BE2C (cell line): ENCODE data around the gene ATP8A2.
"Not testable (repeated sequence)": the region's sequence is repeated elsewhere in the genome, so short reads cannot be mapped to it uniquely, and the experiment has no call there.

Experiments
- DNase-seq: peaks from one replicate; pipeline ENCODE4 v3.0.0-alpha.2; 2020
- H3K27me3 ChIP-seq: fragments of 250-450 bp; sonication (Bioruptor Pico); 2 replicates; pipeline ENCODE4 v1.5.1; 2020; ENCODE audit warnings: mild to moderate bottlenecking
- H3K36me3 ChIP-seq: fragments of 250-450 bp; sonication (Bioruptor Pico); 2 replicates; pipeline ENCODE4 v1.5.1; 2020; ENCODE audit warnings: mild to moderate bottlenecking
- H3K4me1 ChIP-seq: fragments of 250-450 bp; sonication (Bioruptor Pico); 2 replicates; pipeline ENCODE4 v1.5.1; 2020
- H3K4me3 ChIP-seq: 2 replicates; pipeline ENCODE4 v1.5.1; 2011; ENCODE audit warnings: low read depth, low read length
- H3K9me3 ChIP-seq: fragments of 250-450 bp; sonication (Bioruptor Pico); 2 replicates; pipeline ENCODE4 v1.5.1; 2020
- CTCF ChIP-seq: IDR thresholded peaks from 2 replicates; pipeline ENCODE4 v1.5.1; 2012; ENCODE audit warnings: mild to moderate bottlenecking, low read depth, low read length

ATP8A2 gene

DNA sequence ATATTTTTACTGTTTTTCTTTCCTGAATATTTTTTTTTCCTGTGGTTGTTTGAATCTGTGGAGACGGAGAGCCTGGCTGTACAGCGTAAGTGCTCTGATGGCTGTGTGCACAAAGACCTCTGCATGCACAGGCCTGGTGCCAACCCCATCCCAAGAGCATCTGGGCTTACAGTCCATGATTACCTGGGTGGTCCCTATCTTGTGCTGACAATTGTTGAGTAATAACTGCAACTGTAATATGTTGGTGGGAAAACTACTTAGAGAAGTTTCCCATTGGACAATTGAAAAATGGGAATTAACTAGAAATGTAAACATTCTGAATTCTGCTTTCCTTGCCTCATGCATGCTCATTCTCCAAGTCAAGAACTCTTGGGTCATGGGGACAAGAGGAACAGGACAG lies 411.3 kb downstream of the ATP8A2 start:
- DNase-seq: no peak
- Histone ChIP-seq H3K27me3 (no peaks in the 10 kb centered on the region), H3K4me3 (no peak overlapping the region), H3K36me3 (no peaks in the 10 kb centered on the region), H3K9me3 (no peaks in the 10 kb centered on the region), H3K4me1 (no peaks in the 10 kb centered on the region)
- no peak for TF ChIP-seq CTCF

DNA sequence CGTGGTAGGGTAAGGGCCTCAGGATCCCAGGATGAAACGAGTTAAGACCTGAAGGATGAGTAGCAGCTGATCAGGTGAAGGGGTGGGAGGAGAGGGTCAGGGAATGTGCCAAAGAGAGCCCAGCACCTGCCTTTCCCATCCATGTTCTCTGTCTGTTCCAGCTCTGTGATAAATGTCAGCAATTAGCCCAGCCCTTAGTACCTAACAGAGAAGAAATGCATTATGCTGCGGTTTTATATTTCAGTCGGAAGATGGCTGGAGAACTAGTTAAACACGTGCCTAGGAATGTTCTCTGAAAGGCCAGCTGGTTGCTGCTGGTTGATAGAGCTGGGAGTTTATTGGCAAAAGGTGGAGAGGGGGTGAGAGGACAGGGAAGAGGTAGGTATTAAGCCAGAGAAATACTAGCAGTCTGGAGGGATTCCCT lies 411.8 kb downstream of the ATP8A2 start:
- no peak for TF ChIP-seq CTCF
- DNase-seq: no peak

DNA sequence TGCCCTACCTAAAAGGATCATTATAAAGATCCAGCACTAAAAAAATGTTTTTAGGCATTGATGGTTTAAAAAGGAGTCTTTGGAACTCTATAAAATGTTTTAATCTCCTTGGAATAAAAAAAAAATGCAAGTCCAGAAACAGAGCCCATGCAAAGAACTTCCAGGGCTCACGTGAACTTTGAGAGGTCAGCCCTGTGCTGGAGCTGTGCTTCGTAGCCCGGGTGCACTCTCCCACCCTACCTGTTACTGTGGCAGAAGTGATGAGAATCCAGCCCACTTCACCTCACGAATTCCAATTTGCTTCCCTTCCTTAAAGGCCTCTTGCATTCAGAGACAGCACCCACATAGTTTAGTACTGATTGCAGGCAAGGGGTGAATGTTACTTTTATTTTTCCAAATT lies 412.3 kb downstream of the ATP8A2 start:
- TF ChIP-seq CTCF: no peak
- DNase-seq: no peak
- Histone ChIP-seq H3K9me3 (no peaks in the 10 kb centered on the region), H3K4me3 (no peak overlapping the region), H3K36me3 (no peaks in the 10 kb centered on the region), H3K4me1 (no peaks in the 10 kb centered on the region), H3K27me3 (no peaks in the 10 kb centered on the region)

More for the DNA sequence above, 411.8 kb downstream of the ATP8A2 start:
- Histone ChIP-seq H3K4me3 (no peak overlapping the region), H3K4me1 (no peaks in the 10 kb centered on the region), H3K36me3 (no peaks in the 10 kb centered on the region), H3K9me3 (no peaks in the 10 kb centered on the region), H3K27me3 (no peaks in the 10 kb centered on the region)

GRCh38 chr13:25790137-25790536 lies 418.4 kb downstream of the ATP8A2 start:
- not testable (repeated sequence) for H3K9me3 ChIP-seq, H3K27me3 ChIP-seq, DNase-seq

DNA sequence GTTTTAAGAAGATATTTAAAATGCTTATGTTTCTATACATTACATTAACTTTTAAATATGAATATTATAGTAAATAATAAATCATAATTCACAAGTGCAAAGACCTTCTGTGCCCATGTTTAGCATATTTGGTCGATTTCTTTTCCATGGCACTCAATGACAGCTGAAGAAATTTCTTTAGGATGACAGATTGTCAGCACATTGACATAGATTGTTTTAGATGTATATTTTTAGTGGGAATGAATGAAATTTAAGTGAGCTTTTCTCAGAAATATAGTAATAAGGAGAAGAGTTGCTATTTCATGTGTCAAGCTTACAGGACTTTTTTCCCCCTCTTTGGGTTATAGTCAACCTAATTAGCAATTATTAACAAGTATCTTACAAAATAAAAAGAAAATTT lies 423.5 kb downstream of the ATP8A2 start:
- Histone ChIP-seq H3K4me3 (no peak overlapping the region), H3K9me3 (no peaks in the 10 kb centered on the region), H3K4me1 (no peaks in the 10 kb centered on the region), H3K27me3 (no peaks in the 10 kb centered on the region), H3K36me3 (no peaks in the 10 kb centered on the region)
- DNase-seq: no peak
- TF ChIP-seq CTCF: no peak

More at GRCh38 chr13:25790137-25790536, 418.4 kb downstream of the ATP8A2 start:
- H3K36me3 ChIP-seq, H3K4me1 ChIP-seq, H3K4me3 ChIP-seq: not testable (repeated sequence)

DNA sequence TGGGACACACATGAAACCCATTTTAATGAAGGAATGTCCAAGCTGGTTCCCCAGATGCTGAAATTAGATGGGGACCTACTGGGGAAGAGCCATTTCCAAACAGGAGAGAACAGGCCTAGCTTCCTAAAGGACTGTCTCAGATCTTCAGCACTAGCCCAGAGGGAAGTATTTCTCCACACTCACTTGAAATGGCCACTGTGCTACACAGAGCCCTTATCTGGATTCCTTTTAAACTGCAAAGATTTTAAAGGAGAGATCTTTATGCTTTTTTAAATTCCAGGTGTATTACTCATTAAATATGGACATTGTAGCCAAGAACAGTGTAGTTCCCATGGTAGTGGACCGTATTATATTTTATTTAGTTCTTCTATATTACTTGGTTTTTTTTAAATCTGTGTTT lies 424.7 kb downstream of the ATP8A2 start:
- Histone ChIP-seq H3K9me3 (no peaks in the 10 kb centered on the region), H3K36me3 (no peaks in the 10 kb centered on the region), H3K4me1 (no peaks in the 10 kb centered on the region), H3K4me3 (no peak overlapping the region), H3K27me3 (no peaks in the 10 kb centered on the region)
- no peak for DNase-seq
- no peak for TF ChIP-seq CTCF

DNA sequence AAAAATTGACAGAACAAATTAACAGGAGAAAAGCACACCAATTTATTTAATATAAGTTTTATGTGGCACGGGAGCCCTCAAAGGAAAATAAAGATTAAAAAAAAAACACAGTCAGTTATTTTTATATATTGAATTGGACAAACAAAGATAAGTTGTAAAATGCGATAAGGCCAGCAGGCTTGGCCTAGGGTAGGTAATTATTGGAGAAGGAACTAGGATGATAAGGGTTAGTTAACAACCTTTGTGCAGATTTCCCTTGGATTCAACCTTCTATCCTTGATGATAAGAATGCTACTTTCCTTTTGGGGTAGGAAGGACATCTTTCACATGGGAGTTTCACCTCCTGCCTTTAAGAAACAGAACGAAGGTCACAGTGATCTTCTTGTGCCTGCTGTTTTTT lies 427.2 kb downstream of the ATP8A2 start:
- Histone ChIP-seq H3K36me3 (no peaks in the 10 kb centered on the region), H3K27me3 (no peaks in the 10 kb centered on the region), H3K4me1 (no peaks in the 10 kb centered on the region), H3K9me3 (no peaks in the 10 kb centered on the region), H3K4me3 (no peak overlapping the region)
- TF ChIP-seq CTCF: no peak
- DNase-seq: no peak
